Activated CD8-positive, alpha-beta memory T cell treated with anti-CD3 and anti-CD28 coated beads for 36 hours (primary cell): Measurements from ENCODE around the gene ARHGAP26. TPM values are rescaled to one million over a fixed set of nuclear protein-coding genes. Genes with fewer than 3 reads are reported as not detected.

Source experiments
- CTCF ChIA-PET: fragments of 350-600 bp; sonication (Branson Sonifier 250); formaldehyde crosslinking; loops from one replicate; lab custom pipeline; 2021; ENCODE audit warnings: antibody characterized with exemption; lab: Charles Lee
- POLR2A ChIA-PET: fragments of 350-600 bp; sonication (Branson Sonifier 250); formaldehyde crosslinking; loops from one replicate; lab custom pipeline; 2021; ENCODE audit warnings: antibody characterized with exemption; lab: Charles Lee
- total RNA-seq, 2 experiments: library from RNA; stranded (reverse); gene quantifications; one replicate each; pipeline ENCODE4 v1.2.3, GENCODE V29; 2021

ARHGAP26 gene
- total RNA-seq, 2 experiments from 2014 or later = 15.6 to 15.7 TPM

- CTCF ChIA-PET = no interaction called here
Measured at GRCh38 chr5:142830241-142831008, 60.2 kb downstream of the ARHGAP26 start.

GRCh38 chr5:142831009-142831383, 60.8 kb downstream of the ARHGAP26 start:
- POLR2A ChIA-PET = no interaction called here
- CTCF ChIA-PET = no interaction called here

More at GRCh38 chr5:142830241-142831008, 60.2 kb downstream of the ARHGAP26 start:
- POLR2A ChIA-PET = no interaction called here

- POLR2A ChIA-PET = no interaction called here
- CTCF ChIA-PET = no interaction called here
Measured at GRCh38 chr5:142832263-142832662, 62.1 kb downstream of the ARHGAP26 start.

GRCh38 chr5:142833517-142834449, 63.6 kb downstream of the ARHGAP26 start:
- CTCF ChIA-PET = no interaction called here
- POLR2A ChIA-PET = no interaction called here

GRCh38 chr5:142834504-142834903, 64.3 kb downstream of the ARHGAP26 start:
- ChIA-PET CTCF (no interaction called here), POLR2A (no interaction called here)

DNA sequence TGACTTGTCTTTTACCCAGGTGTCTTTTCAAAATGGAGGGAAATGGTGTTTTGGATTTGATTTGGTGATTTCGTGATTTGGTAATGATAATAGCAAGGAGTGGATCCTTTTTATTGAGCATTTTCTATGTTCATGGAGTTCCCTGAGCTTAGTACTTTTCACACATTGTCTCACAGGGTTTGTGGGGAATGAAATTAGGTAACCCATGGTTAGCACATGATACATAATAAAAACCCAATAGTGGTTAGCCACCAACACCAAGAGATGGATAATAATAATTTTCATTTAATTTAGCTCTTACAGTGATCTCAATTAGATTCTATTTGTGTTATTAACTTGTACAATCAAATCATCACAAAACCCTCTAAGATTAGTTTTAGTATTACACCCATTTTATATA, 65.4 kb downstream of the ARHGAP26 start:
- POLR2A ChIA-PET = no interaction called here
- CTCF ChIA-PET = interaction anchor here (0.6 to 1.7 kb wide), 2 partner anchors 49 to 53 kb away, joined by 3 to 4 read pairs; no protein-coding TSS in a partner anchor

DNA sequence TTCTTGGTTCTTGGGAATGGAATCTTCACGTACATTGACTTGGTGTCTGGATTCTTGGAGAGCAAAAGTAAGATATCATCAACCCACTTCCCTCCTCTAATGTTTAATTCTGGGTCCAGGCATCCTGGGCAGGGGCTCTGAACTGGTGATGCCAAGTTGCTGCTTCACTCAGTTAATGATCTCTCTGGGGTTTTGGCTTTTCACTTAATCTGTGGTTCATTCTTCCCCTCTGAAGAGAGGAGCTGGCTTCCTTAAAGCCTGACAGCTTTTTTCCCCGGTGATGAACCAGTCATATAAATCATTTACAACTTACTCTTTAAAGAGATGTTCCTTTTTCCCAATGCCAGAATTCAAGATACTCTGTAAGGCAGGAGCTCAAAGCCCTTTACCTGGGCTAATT, 65.9 kb downstream of the ARHGAP26 start:
- CTCF ChIA-PET = interaction anchor here (1.7 kb wide), 1 partner anchor 52 kb away, joined by 4 read pairs; no protein-coding TSS in a partner anchor
- POLR2A ChIA-PET = no interaction called here

GRCh38 chr5:142837081-142837725, 67.0 kb downstream of the ARHGAP26 start:
- ChIA-PET CTCF (interaction anchor here (0.9 to 1.7 kb wide), 2 partner anchors 23 to 51 kb away, joined by 3 to 4 read pairs; no protein-coding TSS in a partner anchor), POLR2A (no interaction called here)

- POLR2A ChIA-PET = no interaction called here
- CTCF ChIA-PET = interaction anchor here (0.9 kb wide), 1 partner anchor 23 kb away, joined by 3 read pairs; no protein-coding TSS in a partner anchor
Measured at GRCh38 chr5:142838845-142839244, 68.7 kb downstream of the ARHGAP26 start.

- ChIA-PET CTCF (interaction anchor here (0.9 kb wide), 1 partner anchor 22 kb away, joined by 3 read pairs; no protein-coding TSS in a partner anchor), POLR2A (no interaction called here)
Measured at GRCh38 chr5:142839711-142840346, 69.7 kb downstream of the ARHGAP26 start.

DNA sequence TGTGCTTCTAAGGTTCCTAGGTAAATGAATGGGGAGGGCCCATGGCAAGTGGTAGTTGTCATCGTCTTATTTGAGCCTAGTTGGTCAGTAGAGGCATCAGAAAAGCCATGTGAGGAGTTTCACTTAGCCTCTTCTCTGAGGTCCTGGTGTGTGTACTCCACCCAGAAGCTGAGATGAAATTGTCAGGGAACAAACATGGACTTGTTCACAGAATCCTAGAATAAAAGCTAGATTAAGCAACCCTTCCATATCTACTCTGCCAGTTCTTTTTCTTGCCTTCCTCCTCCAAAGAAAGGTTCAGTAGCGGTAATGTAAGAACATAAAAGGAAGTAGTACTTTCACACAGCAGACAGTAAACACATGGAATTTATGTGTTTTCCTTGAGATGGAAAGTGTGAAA, 70.4 kb downstream of the ARHGAP26 start:
- CTCF ChIA-PET = no interaction called here
- POLR2A ChIA-PET = no interaction called here

DNA sequence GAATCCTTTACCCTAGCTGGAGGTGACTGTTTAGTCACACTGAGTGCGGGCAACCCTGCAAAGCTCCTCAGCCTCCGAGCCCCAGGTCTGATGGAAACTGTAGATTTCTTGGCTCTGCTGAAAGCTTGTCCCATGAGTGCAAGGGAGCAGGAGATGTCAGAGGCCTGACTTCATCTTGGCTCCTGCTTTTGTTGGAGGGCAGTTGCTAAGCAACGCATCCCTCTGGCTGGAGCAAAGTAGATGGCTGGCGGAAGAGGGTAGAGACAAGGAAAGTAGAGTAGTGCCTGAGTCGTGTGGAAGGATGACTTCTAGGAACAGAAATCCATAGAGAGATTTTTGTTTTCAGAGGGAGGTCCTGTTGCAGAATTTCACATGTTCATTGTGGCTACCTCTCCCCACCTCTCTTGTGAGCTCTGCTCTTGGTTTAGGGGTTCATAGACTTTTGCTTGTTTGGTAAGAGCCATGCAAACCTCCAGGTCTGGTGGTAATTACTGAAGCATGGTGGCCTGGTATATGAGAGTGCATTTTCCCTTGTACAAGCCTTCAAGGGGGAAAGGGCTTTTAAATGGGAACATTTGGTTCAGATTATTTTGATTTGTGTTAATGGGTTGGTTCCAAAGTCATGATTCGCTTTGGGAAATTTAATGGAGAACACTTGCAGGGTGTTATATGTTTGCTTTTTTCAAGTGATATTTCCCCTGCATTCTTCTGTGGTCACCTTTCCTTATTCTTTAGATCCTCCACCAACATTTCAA, 71.5 kb downstream of the ARHGAP26 start:
- CTCF ChIA-PET = no interaction called here

DNA sequence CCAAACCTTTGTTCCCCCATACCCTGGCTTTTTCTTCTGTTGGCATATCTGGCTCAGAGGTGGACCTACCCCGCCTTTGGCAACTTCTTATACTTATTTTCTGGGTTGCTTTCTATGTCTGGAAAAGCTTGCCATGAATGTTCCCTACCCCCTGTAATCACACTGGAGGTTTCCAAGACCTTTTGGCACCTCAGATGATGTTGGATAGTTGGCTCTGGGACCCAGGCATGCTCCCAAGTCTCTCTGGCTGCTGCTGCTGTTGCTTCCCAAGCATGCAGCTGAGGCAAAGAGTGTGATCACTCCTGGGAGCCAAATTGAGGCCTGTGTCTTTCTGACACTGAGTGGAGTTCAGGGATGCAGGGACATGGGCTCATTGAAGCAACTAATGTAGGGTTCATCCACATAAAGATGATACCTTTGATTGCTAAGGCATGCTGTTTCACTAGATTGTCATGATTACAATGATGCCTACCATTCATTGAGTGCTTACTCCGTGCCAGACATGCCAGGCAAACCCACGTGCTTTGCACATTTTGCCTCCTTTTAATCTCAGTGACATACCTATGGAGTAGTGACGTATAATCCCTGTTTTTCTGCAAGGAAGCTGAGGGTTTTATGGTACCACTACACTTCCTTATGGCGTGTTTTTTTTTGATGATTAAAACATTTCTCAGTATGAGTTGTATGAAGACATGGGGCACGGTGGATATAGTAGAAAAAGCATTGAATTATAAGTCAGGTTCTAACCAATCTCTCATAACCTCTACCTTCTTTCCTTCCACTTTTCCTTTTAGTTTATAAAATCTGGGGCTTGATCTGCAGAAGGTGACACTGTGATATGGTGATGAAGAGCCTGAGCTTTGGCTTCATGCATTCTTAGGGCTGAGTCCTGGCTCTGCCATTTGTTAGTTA, 73.1 kb downstream of the ARHGAP26 start:
- ChIA-PET CTCF (interaction anchor here (0.7 to 0.8 kb wide), 2 partner anchors 73 to 130 kb away, joined by 3 to 5 read pairs; partner anchors contain the start of gene ARHGAP26), POLR2A (interaction anchor here (0.5 kb wide), 1 partner anchor 43 kb away, joined by 4 read pairs; no protein-coding TSS in a partner anchor)

More for the DNA sequence above, 71.5 kb downstream of the ARHGAP26 start:
- POLR2A ChIA-PET = no interaction called here

GRCh38 chr5:142844866-142845265, 74.7 kb downstream of the ARHGAP26 start:
- CTCF ChIA-PET = interaction anchor here (0.7 to 2.1 kb wide), 5 partner anchors 34 to 230 kb away, joined by 3 to 9 read pairs (median 3); partner anchors contain the start of gene ARHGAP26
- POLR2A ChIA-PET = interaction anchor here (0.7 kb wide), 1 partner anchor 369 kb away, joined by 4 read pairs; no protein-coding TSS in a partner anchor

GRCh38 chr5:142845402-142845921, 75.3 kb downstream of the ARHGAP26 start:
- CTCF ChIA-PET = interaction anchor here (0.8 to 2.1 kb wide), 4 partner anchors 33 to 231 kb away, joined by 3 to 9 read pairs (median 3); partner anchors contain the start of gene ARHGAP26
- POLR2A ChIA-PET = interaction anchor here (0.7 kb wide), 1 partner anchor 63 kb away, joined by 3 read pairs; no protein-coding TSS in a partner anchor

- ChIA-PET POLR2A (interaction anchor here (0.7 kb wide), 1 partner anchor 63 kb away, joined by 3 read pairs; no protein-coding TSS in a partner anchor), CTCF (interaction anchor here (2.1 kb wide), 1 partner anchor 76 kb away, joined by 9 read pairs; the partner anchor contains the start of gene ARHGAP26)
Measured at GRCh38 chr5:142845954-142846398, 75.8 kb downstream of the ARHGAP26 start.
